MM.1S (cell line): Measurements from ENCODE around the gene CCL18.
"Not testable (repeated sequence)": the region's sequence is repeated elsewhere in the genome, so short reads cannot be mapped to it uniquely, and the experiment has no call there.

ENCODE experiments used
- DNase-seq: peaks from one replicate; pipeline ENCODE4 v3.0.0-alpha.2; 2015
- H2AFZ ChIP-seq: fragments of 300-600 bp; sonication (generic); 2 replicates; pipeline ENCODE4 v1.6.0; 2016; ENCODE audit warnings: antibody characterized with exemption, low read length
- H3F3A ChIP-seq: fragments of 300-600 bp; sonication (generic); 2 replicates; pipeline ENCODE4 v1.6.1; 2016; ENCODE audit warnings: mild to moderate bottlenecking, antibody characterized with exemption, low read length, moderate library complexity, mixed read lengths; ENCODE audit not compliant: insufficient read depth
- H3K27ac ChIP-seq: fragments of 300-600 bp; sonication (generic); 2 replicates; pipeline ENCODE4 v1.5.1; 2016; ENCODE audit warnings: mild to moderate bottlenecking, low read length
- H3K27me3 ChIP-seq: fragments of 300-600 bp; sonication (generic); replicated peaks from 2 replicates; pipeline ENCODE4 v1.6.0; 2016; ENCODE audit warnings: low read length; ENCODE audit not compliant: insufficient read depth
- H3K36me3 ChIP-seq: fragments of 300-600 bp; sonication (generic); replicated peaks from 2 replicates; pipeline ENCODE4 v1.6.1; 2016; ENCODE audit warnings: mild to moderate bottlenecking, low read length, mixed read lengths; ENCODE audit not compliant: insufficient read depth
- H3K4me1 ChIP-seq: fragments of 300-600 bp; sonication (generic); 2 replicates; pipeline ENCODE4 v1.6.1; 2016; ENCODE audit warnings: low read length, mixed read lengths
- H3K4me2 ChIP-seq: fragments of 300-600 bp; sonication (generic); 2 replicates; pipeline ENCODE4 v1.6.0; 2016; ENCODE audit warnings: low read depth, low read length
- H3K4me3 ChIP-seq: fragments of 300-600 bp; sonication (generic); 2 replicates; pipeline ENCODE4 v1.5.1; 2016; ENCODE audit warnings: low read length, mixed read lengths
- H3K79me2 ChIP-seq: fragments of 300-600 bp; sonication (generic); 2 replicates; pipeline ENCODE4 v1.6.1; 2016; ENCODE audit warnings: mixed run types, low read length, mixed read lengths
- H3K9ac ChIP-seq: fragments of 300-600 bp; sonication (generic); 2 replicates; pipeline ENCODE4 v1.6.1; 2016; ENCODE audit warnings: low read length, mixed read lengths
- H3K9me2 ChIP-seq: fragments of 300-600 bp; sonication (generic); replicated peaks from 2 replicates; pipeline ENCODE4 v1.6.1; 2016; ENCODE audit warnings: mild to moderate bottlenecking, low read length, mixed read lengths; ENCODE audit not compliant: insufficient read depth
- H3K9me3 ChIP-seq: fragments of 300-600 bp; sonication (generic); replicated peaks from 2 replicates; pipeline ENCODE4 v1.6.1; 2016; ENCODE audit warnings: mild to moderate bottlenecking, low read length, mixed read lengths; ENCODE audit not compliant: insufficient read depth
- H4K20me1 ChIP-seq: fragments of 300-600 bp; sonication (generic); 2 replicates; pipeline ENCODE4 v1.6.1; 2016; ENCODE audit warnings: mild to moderate bottlenecking, low read length, moderate library complexity, mixed read lengths; ENCODE audit not compliant: insufficient read depth
- CTCF ChIP-seq: fragments of 300-600 bp; sonication (generic); IDR thresholded peaks from 2 replicates; pipeline ENCODE4 v1.5.1; 2016; ENCODE audit warnings: antibody characterized with exemption, low read length, mixed read lengths
- EZH2 ChIP-seq: fragments of 300-600 bp; sonication (generic); optimal IDR thresholded peaks from 2 replicates; pipeline ENCODE3; 2017; ENCODE audit warnings: low read depth, mild to moderate bottlenecking, antibody characterized with exemption, low read length, mixed read lengths
- EZH2phosphoT487 ChIP-seq: fragments of 300-600 bp; sonication (generic); IDR thresholded peaks from 2 replicates; pipeline ENCODE4 v1.6.1; 2018; ENCODE audit warnings: antibody characterized with exemption, low read length

CCL18 gene

GRCh38 chr17:36085765-36086164 lies 21.7 kb downstream of the CCL18 start:
- H3K36me3 ChIP-seq, result no peaks in the 10 kb centered on the region
- peaks cover 62% of the 10 kb centered on the region for H3K4me1 ChIP-seq
- peaks cover 53% of the 10 kb centered on the region for H3F3A ChIP-seq
- no peak for TF ChIP-seq EZH2phosphoT487
- TF ChIP-seq EZH2, result no peak
- no peak for TF ChIP-seq CTCF
- no peak overlapping the region for H3K4me3 ChIP-seq
- H3K79me2 ChIP-seq, result no peaks in the 10 kb centered on the region
- H3K4me2 ChIP-seq, result no peak overlapping the region
- peak overlapping the region; percentile 45; the same call in 1 of the 2 replicates for H3K27ac ChIP-seq
- no peaks in the 10 kb centered on the region for H3K27me3 ChIP-seq
- H2AFZ ChIP-seq, result no peak overlapping the region
- no peaks in the 10 kb centered on the region for H3K9me2 ChIP-seq
- no peak for DNase-seq
- no peak overlapping the region for H3K9ac ChIP-seq
- H3K9me3 ChIP-seq, result no peaks in the 10 kb centered on the region
- no peaks in the 10 kb centered on the region for H4K20me1 ChIP-seq

- Histone ChIP-seq H4K20me1 (no peaks in the 10 kb centered on the region), H3K4me3 (no peak overlapping the region), H3K27me3 (no peaks in the 10 kb centered on the region), H3K27ac (peak overlapping the region; percentile 60; the same call in 1 of the 2 replicates), H3F3A (peaks cover 62% of the 10 kb centered on the region), H3K9ac (no peak overlapping the region; the same call in 1 of the 2 replicates), H3K9me3 (no peaks in the 10 kb centered on the region), H3K9me2 (no peaks in the 10 kb centered on the region), H2AFZ (no peak overlapping the region), H3K79me2 (no peaks in the 10 kb centered on the region), H3K36me3 (no peaks in the 10 kb centered on the region), H3K4me2 (no peak overlapping the region), H3K4me1 (peaks cover 66% of the 10 kb centered on the region)
- TF ChIP-seq EZH2phosphoT487, result no peak
- no peak for TF ChIP-seq EZH2
- no peak for TF ChIP-seq CTCF
- DNase-seq, result no peak
These were observed 22.7 kb downstream of the CCL18 start for GRCh38 chr17:36086791-36087190.

- Histone ChIP-seq H3K27ac (peak overlapping the region; percentile 99; the same call in 1 of the 2 replicates), H3F3A (peaks cover 61% of the 10 kb centered on the region), H3K4me1 (peaks cover 63% of the 10 kb centered on the region)
- not testable (repeated sequence) for H3K27me3 ChIP-seq, DNase-seq, H3K79me2 ChIP-seq, H3K36me3 ChIP-seq, H2AFZ ChIP-seq, H3K4me2 ChIP-seq, H3K9me2 ChIP-seq, H4K20me1 ChIP-seq, H3K4me3 ChIP-seq, H3K9ac ChIP-seq, H3K9me3 ChIP-seq
These were observed 23.4 kb downstream of the CCL18 start for GRCh38 chr17:36087471-36087870.

- peaks cover 65% of the 10 kb centered on the region for H3F3A ChIP-seq
These were observed 24.0 kb downstream of the CCL18 start for GRCh38 chr17:36087897-36088572.

More at GRCh38 chr17:36087897-36088572, 24.0 kb downstream of the CCL18 start:
- H3K9me2 ChIP-seq, H2AFZ ChIP-seq, H3K4me3 ChIP-seq, H3K79me2 ChIP-seq, H3K4me2 ChIP-seq, H4K20me1 ChIP-seq, H3K27me3 ChIP-seq, H3K36me3 ChIP-seq, H3K9me3 ChIP-seq, DNase-seq, H3K9ac ChIP-seq: not testable (repeated sequence)
- H3K27ac ChIP-seq, result peak overlapping the region; percentile 99; the same call in 1 of the 2 replicates
- peaks cover 63% of the 10 kb centered on the region for H3K4me1 ChIP-seq
